ENCODE results near the gene RASSF5. TPM values are rescaled to one million over a fixed set of nuclear protein-coding genes. Genes with fewer than 3 reads are reported as not detected.

RASSF5 gene
- polyA plus RNA-seq, 4 donors: 1.6 to 7.3 (median 4.4) TPM

GRCh38 chr1:206471415-206471801 lies 35.9 kb upstream of the RASSF5 start:
- no peak for FAIRE-seq

GRCh38 chr1:206472024-206472423 lies 35.3 kb upstream of the RASSF5 start:
- H3K27ac ChIP-seq (ENCODE audit: low read depth in 1 of 3, low read length in 2 of 3): peak overlapping the region in 1 of 3 donors; percentile 18
- FAIRE-seq: no peak

More at GRCh38 chr1:206471415-206471801, 35.9 kb upstream of the RASSF5 start:
- Histone ChIP-seq H3K27me3 (ENCODE audit: control insufficient read depth in 3 of 3, insufficient read depth in 3 of 3, low read length in 3 of 3) (no peaks in the 10 kb centered on the region), H3K36me3 (ENCODE audit: control insufficient read depth in 3 of 3, insufficient read depth in 2 of 3, low read depth in 1 of 3, low read length in 3 of 3) (peaks cover 0 to 32% (median 0%) of the 10 kb centered on the region in 3 donors), H3K4me1 (ENCODE audit: control insufficient read depth in 3 of 3, insufficient read depth in 2 of 3, low read depth in 1 of 3, low read length in 2 of 3) (peaks cover 3 to 27% (median 20%) of the 10 kb centered on the region in 3 donors), H3K27ac (ENCODE audit: low read depth in 1 of 3, low read length in 2 of 3) (peak overlapping the region in 2 of 3 donors; percentile 35 to 76), H3K9me3 (ENCODE audit: control insufficient read depth in 2 of 2, insufficient read depth in 1 of 2, low read depth in 1 of 2, low read length in 1 of 2) (no peaks in the 10 kb centered on the region), H3K4me3 (ENCODE audit: low read depth in 1 of 3, low read length in 3 of 3) (peak overlapping the region in 2 of 3 donors; percentile 62 to 91)
- WGBS, 3 donors: 45 to 60% (median 56%) methylated on average over 7 of the region's 7 CpGs
- no peak for DNase-seq

GRCh38 chr1:206472454-206472853 lies 34.9 kb upstream of the RASSF5 start:
- H3K4me3 ChIP-seq (ENCODE audit: low read depth in 1 of 3, low read length in 3 of 3): no peak overlapping the region
- H3K4me1 ChIP-seq (ENCODE audit: control insufficient read depth in 3 of 3, insufficient read depth in 2 of 3, low read depth in 1 of 3, low read length in 2 of 3): peaks cover 3 to 24% (median 20%) of the 10 kb centered on the region in 3 donors
- WGBS, 3 donors: 23 to 65% (median 43%) methylated on average over 3 of the region's 3 CpGs
- no peaks in the 10 kb centered on the region for H3K27me3 ChIP-seq (ENCODE audit: control insufficient read depth in 3 of 3, insufficient read depth in 3 of 3, low read length in 3 of 3)
- no peaks in the 10 kb centered on the region for H3K9me3 ChIP-seq (ENCODE audit: control insufficient read depth in 2 of 2, insufficient read depth in 1 of 2, low read depth in 1 of 2, low read length in 1 of 2)
- peak overlapping the region in 1 of 3 donors; percentile 29 for H3K27ac ChIP-seq (ENCODE audit: low read depth in 1 of 3, low read length in 2 of 3)
- FAIRE-seq: no peak
- peaks cover 0 to 42% (median 4%) of the 10 kb centered on the region in 3 donors for H3K36me3 ChIP-seq (ENCODE audit: control insufficient read depth in 3 of 3, insufficient read depth in 2 of 3, low read depth in 1 of 3, low read length in 3 of 3)
- DNase-seq: no peak

More at GRCh38 chr1:206472024-206472423, 35.3 kb upstream of the RASSF5 start:
- Histone ChIP-seq H3K9me3 (ENCODE audit: control insufficient read depth in 2 of 2, insufficient read depth in 1 of 2, low read depth in 1 of 2, low read length in 1 of 2) (no peaks in the 10 kb centered on the region), H3K4me1 (ENCODE audit: control insufficient read depth in 3 of 3, insufficient read depth in 2 of 3, low read depth in 1 of 3, low read length in 2 of 3) (peaks cover 3 to 24% (median 20%) of the 10 kb centered on the region in 3 donors), H3K36me3 (ENCODE audit: control insufficient read depth in 3 of 3, insufficient read depth in 2 of 3, low read depth in 1 of 3, low read length in 3 of 3) (peaks cover 0 to 38% (median 4%) of the 10 kb centered on the region in 3 donors), H3K4me3 (ENCODE audit: low read depth in 1 of 3, low read length in 3 of 3) (no peak overlapping the region), H3K27me3 (ENCODE audit: control insufficient read depth in 3 of 3, insufficient read depth in 3 of 3, low read length in 3 of 3) (no peaks in the 10 kb centered on the region)
- 71 to 85% (median 84%) methylated on average over 2 of the region's 2 CpGs for WGBS, 3 donors
- DNase-seq: no peak

GRCh38 chr1:206472886-206473285 lies 34.4 kb upstream of the RASSF5 start:
- H3K4me1 ChIP-seq (ENCODE audit: control insufficient read depth in 3 of 3, insufficient read depth in 2 of 3, low read depth in 1 of 3, low read length in 2 of 3): peaks cover 3 to 22% (median 20%) of the 10 kb centered on the region in 3 donors
- peak overlapping the region in 1 of 3 donors; percentile 29 for H3K27ac ChIP-seq (ENCODE audit: low read depth in 1 of 3, low read length in 2 of 3)
- DNase-seq (no peak), FAIRE-seq (no peak)
- peaks cover 0 to 47% (median 4%) of the 10 kb centered on the region in 3 donors for H3K36me3 ChIP-seq (ENCODE audit: control insufficient read depth in 3 of 3, insufficient read depth in 2 of 3, low read depth in 1 of 3, low read length in 3 of 3)
- H3K9me3 ChIP-seq (ENCODE audit: control insufficient read depth in 2 of 2, insufficient read depth in 1 of 2, low read depth in 1 of 2, low read length in 1 of 2): no peaks in the 10 kb centered on the region
- no peak overlapping the region for H3K4me3 ChIP-seq (ENCODE audit: low read depth in 1 of 3, low read length in 3 of 3)
- WGBS, 3 donors: 55 to 76% (median 69%) methylated on average over 5 of the region's 5 CpGs
- no peaks in the 10 kb centered on the region for H3K27me3 ChIP-seq (ENCODE audit: control insufficient read depth in 3 of 3, insufficient read depth in 3 of 3, low read length in 3 of 3)

- no peak for DNase-seq
- 92 to 94% (median 94%) methylated on average over 17 of the region's 17 CpGs for WGBS, 3 donors
- Histone ChIP-seq H3K27ac (ENCODE audit: low read depth in 1 of 3, low read length in 2 of 3) (no peak overlapping the region), H3K4me3 (ENCODE audit: low read depth in 1 of 3, low read length in 3 of 3) (no peak overlapping the region), H3K4me1 (ENCODE audit: control insufficient read depth in 3 of 3, insufficient read depth in 2 of 3, low read depth in 1 of 3, low read length in 2 of 3) (peaks cover 0 to 11% (median 5%) of the 10 kb centered on the region in 3 donors), H3K9me3 (ENCODE audit: control insufficient read depth in 2 of 2, insufficient read depth in 1 of 2, low read depth in 1 of 2, low read length in 1 of 2) (no peaks in the 10 kb centered on the region), H3K27me3 (ENCODE audit: control insufficient read depth in 3 of 3, insufficient read depth in 3 of 3, low read length in 3 of 3) (no peaks in the 10 kb centered on the region), H3K36me3 (ENCODE audit: control insufficient read depth in 3 of 3, insufficient read depth in 2 of 3, low read depth in 1 of 3, low read length in 3 of 3) (peaks cover 0 to 73% (median 4%) of the 10 kb centered on the region in 3 donors)
- FAIRE-seq: no peak
Observed at GRCh38 chr1:206476058-206476457, 31.3 kb upstream of the RASSF5 start.

- WGBS, 3 donors: 96 to 98% (median 97%) methylated on average over 14 of the region's 14 CpGs
- Histone ChIP-seq H3K36me3 (ENCODE audit: control insufficient read depth in 3 of 3, insufficient read depth in 2 of 3, low read depth in 1 of 3, low read length in 3 of 3) (peaks cover 0 to 78% (median 4%) of the 10 kb centered on the region in 3 donors), H3K4me3 (ENCODE audit: low read depth in 1 of 3, low read length in 3 of 3) (no peak overlapping the region), H3K4me1 (ENCODE audit: control insufficient read depth in 3 of 3, insufficient read depth in 2 of 3, low read depth in 1 of 3, low read length in 2 of 3) (peaks cover 0 to 6% (median under 1%) of the 10 kb centered on the region in 3 donors), H3K9me3 (ENCODE audit: control insufficient read depth in 2 of 2, insufficient read depth in 1 of 2, low read depth in 1 of 2, low read length in 1 of 2) (no peaks in the 10 kb centered on the region), H3K27ac (ENCODE audit: low read depth in 1 of 3, low read length in 2 of 3) (no peak overlapping the region), H3K27me3 (ENCODE audit: control insufficient read depth in 3 of 3, insufficient read depth in 3 of 3, low read length in 3 of 3) (no peaks in the 10 kb centered on the region)
- FAIRE-seq (no peak), DNase-seq (no peak)
Observed at GRCh38 chr1:206476591-206476990, 30.7 kb upstream of the RASSF5 start.

- Histone ChIP-seq H3K9me3 (ENCODE audit: control insufficient read depth in 2 of 2, insufficient read depth in 1 of 2, low read depth in 1 of 2, low read length in 1 of 2) (no peaks in the 10 kb centered on the region), H3K4me1 (ENCODE audit: control insufficient read depth in 3 of 3, insufficient read depth in 2 of 3, low read depth in 1 of 3, low read length in 2 of 3) (peaks cover 0 to 6% (median 0%) of the 10 kb centered on the region in 3 donors), H3K27ac (ENCODE audit: low read depth in 1 of 3, low read length in 2 of 3) (no peak overlapping the region), H3K36me3 (ENCODE audit: control insufficient read depth in 3 of 3, insufficient read depth in 2 of 3, low read depth in 1 of 3, low read length in 3 of 3) (peaks cover 0 to 81% (median 4%) of the 10 kb centered on the region in 3 donors), H3K27me3 (ENCODE audit: control insufficient read depth in 3 of 3, insufficient read depth in 3 of 3, low read length in 3 of 3) (no peaks in the 10 kb centered on the region), H3K4me3 (ENCODE audit: low read depth in 1 of 3, low read length in 3 of 3) (no peak overlapping the region)
- FAIRE-seq (no peak), DNase-seq (peak in 1 of 2 donors; percentile 45)
- WGBS, 3 donors: 60 to 79% (median 74%) methylated on average over 5 of the region's 5 CpGs
Observed at GRCh38 chr1:206477110-206477509, 30.2 kb upstream of the RASSF5 start.

GRCh38 chr1:206477581-206478380 lies 29.6 kb upstream of the RASSF5 start:
- FAIRE-seq: no peak
- peaks cover 0 to 84% (median 4%) of the 10 kb centered on the region in 3 donors for H3K36me3 ChIP-seq (ENCODE audit: control insufficient read depth in 3 of 3, insufficient read depth in 2 of 3, low read depth in 1 of 3, low read length in 3 of 3)
- H3K27ac ChIP-seq (ENCODE audit: low read depth in 1 of 3, low read length in 2 of 3): no peak overlapping the region

More at GRCh38 chr1:206477581-206478380, 29.6 kb upstream of the RASSF5 start:
- Histone ChIP-seq H3K4me3 (ENCODE audit: low read depth in 1 of 3, low read length in 3 of 3) (no peak overlapping the region), H3K9me3 (ENCODE audit: control insufficient read depth in 2 of 2, insufficient read depth in 1 of 2, low read depth in 1 of 2, low read length in 1 of 2) (no peaks in the 10 kb centered on the region), H3K27me3 (ENCODE audit: control insufficient read depth in 3 of 3, insufficient read depth in 3 of 3, low read length in 3 of 3) (no peaks in the 10 kb centered on the region), H3K4me1 (ENCODE audit: control insufficient read depth in 3 of 3, insufficient read depth in 2 of 3, low read depth in 1 of 3, low read length in 2 of 3) (peaks cover 0 to 2% (median 0%) of the 10 kb centered on the region in 3 donors)
- no peak for DNase-seq
- WGBS, 3 donors: 92 to 94% (median 93%) methylated on average over 21 of the region's 21 CpGs
